GM23338 (cell line): ENCODE measurements around the gene DOLPP1. TPM values are rescaled to one million over a fixed set of nuclear protein-coding genes. Genes with fewer than 3 reads are reported as not detected.

Source experiments
- ATAC-seq: fragments of 200-7000 bp; cut with Tn5 transposase; 3 replicates; pipeline ENCODE4 v1.9.1; 2020
- DNase-seq: peaks from one replicate; pipeline ENCODE4 v3.0.0-alpha.2; 2015; ENCODE audit warnings: low spot score
- H2AFZ ChIP-seq: fragments of 200-600 bp; sonication (generic); 2 replicates; pipeline ENCODE4 v1.8.0; 2016; ENCODE audit warnings: antibody characterized with exemption, mild to moderate bottlenecking, moderate library complexity
- H3F3A ChIP-seq: fragments of 200-600 bp; sonication (generic); replicated peaks from 2 replicates; pipeline ENCODE4 v1.8.0; 2017; ENCODE audit warnings: antibody characterized with exemption, mixed run types, low read depth
- H3K27ac ChIP-seq: fragments of 200-600 bp; sonication (generic); 2 replicates; pipeline ENCODE4 v1.6.1; 2016; ENCODE audit warnings: low read depth
- H3K27me3 ChIP-seq: fragments of 200-600 bp; sonication (generic); 2 replicates; pipeline ENCODE4 v1.8.0; 2016; ENCODE audit warnings: mild to moderate bottlenecking, mixed run types, moderate library complexity; ENCODE audit not compliant: insufficient read depth
- H3K36me3 ChIP-seq: fragments of 200-600 bp; sonication (generic); 2 replicates; pipeline ENCODE4 v1.8.0; 2016; ENCODE audit warnings: mild to moderate bottlenecking; ENCODE audit not compliant: insufficient read depth
- H3K4me1 ChIP-seq: fragments of 200-600 bp; sonication (generic); 2 replicates; pipeline ENCODE4 v1.8.0; 2016; ENCODE audit warnings: mild to moderate bottlenecking, moderate library complexity; ENCODE audit not compliant: insufficient read depth
- H3K4me2 ChIP-seq: fragments of 200-600 bp; sonication (generic); 2 replicates; pipeline ENCODE4 v1.7.1; 2017; ENCODE audit warnings: mixed run types
- H3K4me3 ChIP-seq: fragments of 200-600 bp; sonication (generic); 2 replicates; pipeline ENCODE4 v1.6.1; 2016; ENCODE audit warnings: mixed run types
- H3K79me2 ChIP-seq: fragments of 200-600 bp; sonication (generic); replicated peaks from 2 replicates; pipeline ENCODE4 v1.8.0; 2017; ENCODE audit warnings: mild to moderate bottlenecking; ENCODE audit not compliant: insufficient read depth
- H3K9me2 ChIP-seq: fragments of 200-600 bp; sonication (generic); 2 replicates; pipeline ENCODE4 v1.8.0; 2017; ENCODE audit not compliant: insufficient read depth
- H4K20me1 ChIP-seq: fragments of 200-600 bp; sonication (generic); replicated peaks from 2 replicates; pipeline ENCODE4 v1.8.0; 2017; ENCODE audit warnings: mild to moderate bottlenecking; ENCODE audit not compliant: insufficient read depth
- H3K27ac Mint-ChIP-seq: 2 replicates; pipeline ENCODE4 v1.8.0; 2020; ENCODE audit warnings: inconsistent platforms, mild to moderate bottlenecking, moderate library complexity, mixed read lengths
- H3K27me3 Mint-ChIP-seq: 3 replicates; pipeline ENCODE4 v1.8.0; 2022; ENCODE audit warnings: low read depth, mild to moderate bottlenecking, moderate library complexity, mixed read lengths, inconsistent platforms; ENCODE audit not compliant: insufficient read depth, poor library complexity
- H3K36me3 Mint-ChIP-seq: 3 replicates; pipeline ENCODE4 v1.8.0; 2021; ENCODE audit warnings: low read depth, mild to moderate bottlenecking, inconsistent platforms, moderate library complexity, mixed read lengths
- H3K4me1 Mint-ChIP-seq: 3 replicates; pipeline ENCODE4 v1.8.0; 2020; ENCODE audit warnings: mild to moderate bottlenecking, inconsistent platforms, mixed read lengths
- H3K4me3 Mint-ChIP-seq: 3 replicates; pipeline ENCODE4 v1.8.0; 2021; ENCODE audit warnings: moderate library complexity, mild to moderate bottlenecking, inconsistent platforms, mixed read lengths
- H3K9me3 Mint-ChIP-seq: 3 replicates; pipeline ENCODE4 v1.8.0; 2020; ENCODE audit warnings: moderate library complexity, mild to moderate bottlenecking, inconsistent platforms, mixed read lengths
- CREB1 ChIP-seq: fragments of 250-450 bp; sonication (Bioruptor Pico); IDR thresholded peaks from 2 replicates; pipeline ENCODE4 v1.5.0; 2020; ENCODE audit warnings: low read depth, mild to moderate bottlenecking, moderate library complexity
- EZH2 ChIP-seq: fragments of 200-600 bp; sonication (generic); IDR thresholded peaks from one replicate; pipeline ENCODE4 v1.8.0; 2017; ENCODE audit warnings: antibody characterized with exemption, mild to moderate bottlenecking, low read depth; ENCODE audit not compliant: unreplicated experiment
- EZH2phosphoT487 ChIP-seq: fragments of 200-600 bp; sonication (generic); IDR thresholded peaks from one replicate; pipeline ENCODE4 v1.8.1; 2018; ENCODE audit warnings: antibody characterized with exemption; ENCODE audit not compliant: unreplicated experiment
- NANOG ChIP-seq: IDR thresholded peaks from 2 replicates; pipeline ENCODE4 v1.6.1; 2016; ENCODE audit warnings: antibody characterized with exemption, borderline replicate concordance
- polyA plus RNA-seq: library from polyadenylated mRNA; unstranded; fragments of >200 nt; fragmentation: Nextera tagmentation; extraction: Ambion mirVana; gene quantifications from 2 replicates; pipeline ENCODE4 v1.2.1, GENCODE V29; 2016
- total RNA-seq: library from RNA; depleted of rRNA; stranded (reverse); fragments of >200 nt; shearing (Covaris generic); gene quantifications from 2 replicates; pipeline ENCODE4 v1.2.3, GENCODE V29; 2014
- TF ChIP-seq, protein P1 (sequence below), 2 experiments: fragments of 200-600 bp in 1 of 2; sonication (generic) in 1 of 2; conservative IDR thresholded peaks; 2 replicates each; pipeline versions ENCODE4 v1.5.1 to v1.6.1; 2016 to 2017; ENCODE audit warnings: antibody characterized with exemption in 2 of 2, low read depth in 2 of 2, mild to moderate bottlenecking in 2 of 2, moderate library complexity in 1 of 2
- TF ChIP-seq, protein P2 (sequence below): IDR thresholded peaks from one replicate; pipeline ENCODE4 v1.6.1; 2018; ENCODE audit warnings: antibody characterized with exemption; ENCODE audit not compliant: unreplicated experiment
- TF ChIP-seq, protein P3 (sequence below): fragments of 250-450 bp; sonication (Bioruptor Pico); IDR thresholded peaks from 2 replicates; pipeline ENCODE4 v1.5.0; 2020; ENCODE audit warnings: mild to moderate bottlenecking, moderate library complexity

DOLPP1 gene
- total and polyA plus RNA-seq, 2 experiments from 2014 or later = 23.3 to 31.9 TPM

DNA sequence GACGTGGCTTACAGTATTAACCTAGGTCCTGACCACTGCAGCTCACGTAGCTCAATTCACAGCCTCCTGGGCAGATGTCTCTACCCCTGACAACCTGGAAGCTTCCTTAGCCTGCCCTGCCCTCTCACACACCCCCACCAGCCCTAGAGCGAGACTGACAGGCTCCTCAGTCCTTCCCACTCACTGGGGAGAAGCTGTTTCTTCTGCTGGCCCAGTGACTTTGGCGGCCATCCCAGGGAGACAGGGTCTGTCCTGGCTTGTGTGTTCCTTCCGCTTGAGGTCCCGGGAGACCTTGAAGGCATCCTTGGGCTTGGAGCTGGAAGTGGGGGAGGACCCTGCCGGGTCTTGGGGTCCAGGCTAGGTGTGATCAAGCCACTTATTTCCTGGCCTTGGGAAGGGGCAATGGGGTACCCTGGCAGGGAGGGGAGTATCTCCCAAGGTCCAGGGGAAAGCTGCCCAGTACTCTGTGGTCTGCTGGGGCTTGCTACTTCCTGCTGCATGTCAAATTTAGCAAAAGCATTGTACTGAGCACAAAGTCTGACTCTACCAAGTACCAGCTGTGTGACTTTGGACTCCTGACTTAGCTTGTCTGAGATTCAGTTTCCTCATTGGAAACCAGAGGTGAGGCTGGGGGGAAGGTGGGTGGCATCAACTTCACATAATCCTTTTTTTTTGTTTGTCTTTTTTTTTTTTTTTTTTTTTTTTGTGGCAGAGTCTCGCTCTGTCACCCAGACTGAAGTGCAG lies 42.6 kb upstream of the DOLPP1 start (continued):
- TF ChIP-seq, protein P1, sequence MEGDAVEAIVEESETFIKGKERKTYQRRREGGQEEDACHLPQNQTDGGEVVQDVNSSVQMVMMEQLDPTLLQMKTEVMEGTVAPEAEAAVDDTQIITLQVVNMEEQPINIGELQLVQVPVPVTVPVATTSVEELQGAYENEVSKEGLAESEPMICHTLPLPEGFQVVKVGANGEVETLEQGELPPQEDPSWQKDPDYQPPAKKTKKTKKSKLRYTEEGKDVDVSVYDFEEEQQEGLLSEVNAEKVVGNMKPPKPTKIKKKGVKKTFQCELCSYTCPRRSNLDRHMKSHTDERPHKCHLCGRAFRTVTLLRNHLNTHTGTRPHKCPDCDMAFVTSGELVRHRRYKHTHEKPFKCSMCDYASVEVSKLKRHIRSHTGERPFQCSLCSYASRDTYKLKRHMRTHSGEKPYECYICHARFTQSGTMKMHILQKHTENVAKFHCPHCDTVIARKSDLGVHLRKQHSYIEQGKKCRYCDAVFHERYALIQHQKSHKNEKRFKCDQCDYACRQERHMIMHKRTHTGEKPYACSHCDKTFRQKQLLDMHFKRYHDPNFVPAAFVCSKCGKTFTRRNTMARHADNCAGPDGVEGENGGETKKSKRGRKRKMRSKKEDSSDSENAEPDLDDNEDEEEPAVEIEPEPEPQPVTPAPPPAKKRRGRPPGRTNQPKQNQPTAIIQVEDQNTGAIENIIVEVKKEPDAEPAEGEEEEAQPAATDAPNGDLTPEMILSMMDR (conservative IDR thresholded peaks at IDR 0.05; ENCODE audit: low read depth in 2 of 2) = no peak
- no peak for TF ChIP-seq EZH2
- no peak for TF ChIP-seq EZH2phosphoT487
- TF ChIP-seq, protein P2, sequence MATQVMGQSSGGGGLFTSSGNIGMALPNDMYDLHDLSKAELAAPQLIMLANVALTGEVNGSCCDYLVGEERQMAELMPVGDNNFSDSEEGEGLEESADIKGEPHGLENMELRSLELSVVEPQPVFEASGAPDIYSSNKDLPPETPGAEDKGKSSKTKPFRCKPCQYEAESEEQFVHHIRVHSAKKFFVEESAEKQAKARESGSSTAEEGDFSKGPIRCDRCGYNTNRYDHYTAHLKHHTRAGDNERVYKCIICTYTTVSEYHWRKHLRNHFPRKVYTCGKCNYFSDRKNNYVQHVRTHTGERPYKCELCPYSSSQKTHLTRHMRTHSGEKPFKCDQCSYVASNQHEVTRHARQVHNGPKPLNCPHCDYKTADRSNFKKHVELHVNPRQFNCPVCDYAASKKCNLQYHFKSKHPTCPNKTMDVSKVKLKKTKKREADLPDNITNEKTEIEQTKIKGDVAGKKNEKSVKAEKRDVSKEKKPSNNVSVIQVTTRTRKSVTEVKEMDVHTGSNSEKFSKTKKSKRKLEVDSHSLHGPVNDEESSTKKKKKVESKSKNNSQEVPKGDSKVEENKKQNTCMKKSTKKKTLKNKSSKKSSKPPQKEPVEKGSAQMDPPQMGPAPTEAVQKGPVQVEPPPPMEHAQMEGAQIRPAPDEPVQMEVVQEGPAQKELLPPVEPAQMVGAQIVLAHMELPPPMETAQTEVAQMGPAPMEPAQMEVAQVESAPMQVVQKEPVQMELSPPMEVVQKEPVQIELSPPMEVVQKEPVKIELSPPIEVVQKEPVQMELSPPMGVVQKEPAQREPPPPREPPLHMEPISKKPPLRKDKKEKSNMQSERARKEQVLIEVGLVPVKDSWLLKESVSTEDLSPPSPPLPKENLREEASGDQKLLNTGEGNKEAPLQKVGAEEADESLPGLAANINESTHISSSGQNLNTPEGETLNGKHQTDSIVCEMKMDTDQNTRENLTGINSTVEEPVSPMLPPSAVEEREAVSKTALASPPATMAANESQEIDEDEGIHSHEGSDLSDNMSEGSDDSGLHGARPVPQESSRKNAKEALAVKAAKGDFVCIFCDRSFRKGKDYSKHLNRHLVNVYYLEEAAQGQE = no peak
- TF ChIP-seq NANOG = no peak

DNA sequence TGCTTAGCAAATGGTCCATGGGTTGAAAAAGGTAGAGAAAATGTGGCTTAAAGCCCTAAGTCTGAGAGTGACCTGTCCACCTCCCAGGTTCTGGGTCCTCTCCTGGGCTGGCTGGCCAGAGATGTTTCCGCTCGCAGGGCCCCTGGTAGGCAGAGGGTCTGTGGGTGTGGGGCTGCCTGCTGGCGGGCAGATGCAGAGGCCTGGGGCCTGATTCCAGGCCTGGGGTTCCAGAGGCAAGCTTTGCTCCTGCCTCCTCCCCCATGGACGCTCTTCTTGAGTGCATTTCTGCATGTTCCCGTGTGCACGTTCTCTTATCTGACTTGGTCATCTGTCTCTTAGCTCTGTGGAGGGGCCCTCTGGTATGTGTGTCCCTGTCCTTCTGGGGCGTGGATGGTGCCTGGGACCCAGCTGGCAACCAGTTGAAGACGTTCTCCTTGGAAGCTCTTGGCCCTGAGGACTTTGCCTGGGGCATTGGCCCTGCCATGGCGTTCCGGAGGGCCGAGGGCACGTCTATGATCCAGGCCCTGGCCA lies 40.7 kb upstream of the DOLPP1 start:
- ATAC-seq = no peak
- H4K20me1 ChIP-seq = peaks cover 4% of the 10 kb centered on the region; the same call in 1 of the 2 replicates
- no peak overlapping the region for H3K4me3 Mint-ChIP-seq
- H3K27me3 Mint-ChIP-seq = peaks cover 9% of the 10 kb centered on the region
- no peak overlapping the region for H3K4me2 ChIP-seq
- H3K4me3 ChIP-seq = no peak overlapping the region
- H3K9me2 ChIP-seq = no peaks in the 10 kb centered on the region
- H3K27me3 ChIP-seq = no peaks in the 10 kb centered on the region
- no peaks in the 10 kb centered on the region for H3K4me1 ChIP-seq
- H3K9me3 Mint-ChIP-seq = no peaks in the 10 kb centered on the region
- H3K27ac Mint-ChIP-seq = no peak overlapping the region
- no peak for DNase-seq
- H3K36me3 Mint-ChIP-seq = peaks cover 28% of the 10 kb centered on the region
- H3K4me1 Mint-ChIP-seq = peaks cover 8% of the 10 kb centered on the region
- no peak overlapping the region for H2AFZ ChIP-seq
- peaks cover 30% of the 10 kb centered on the region for H3K79me2 ChIP-seq
- H3F3A ChIP-seq = 0 out of 2 replicates have a peak, but pooled peaks cover 2% of the 10 kb centered on the region
- no peak overlapping the region for H3K27ac ChIP-seq
- 0 out of 2 replicates have a peak, but pooled peaks cover 6% of the 10 kb centered on the region for H3K36me3 ChIP-seq
- TF ChIP-seq, protein P3, sequence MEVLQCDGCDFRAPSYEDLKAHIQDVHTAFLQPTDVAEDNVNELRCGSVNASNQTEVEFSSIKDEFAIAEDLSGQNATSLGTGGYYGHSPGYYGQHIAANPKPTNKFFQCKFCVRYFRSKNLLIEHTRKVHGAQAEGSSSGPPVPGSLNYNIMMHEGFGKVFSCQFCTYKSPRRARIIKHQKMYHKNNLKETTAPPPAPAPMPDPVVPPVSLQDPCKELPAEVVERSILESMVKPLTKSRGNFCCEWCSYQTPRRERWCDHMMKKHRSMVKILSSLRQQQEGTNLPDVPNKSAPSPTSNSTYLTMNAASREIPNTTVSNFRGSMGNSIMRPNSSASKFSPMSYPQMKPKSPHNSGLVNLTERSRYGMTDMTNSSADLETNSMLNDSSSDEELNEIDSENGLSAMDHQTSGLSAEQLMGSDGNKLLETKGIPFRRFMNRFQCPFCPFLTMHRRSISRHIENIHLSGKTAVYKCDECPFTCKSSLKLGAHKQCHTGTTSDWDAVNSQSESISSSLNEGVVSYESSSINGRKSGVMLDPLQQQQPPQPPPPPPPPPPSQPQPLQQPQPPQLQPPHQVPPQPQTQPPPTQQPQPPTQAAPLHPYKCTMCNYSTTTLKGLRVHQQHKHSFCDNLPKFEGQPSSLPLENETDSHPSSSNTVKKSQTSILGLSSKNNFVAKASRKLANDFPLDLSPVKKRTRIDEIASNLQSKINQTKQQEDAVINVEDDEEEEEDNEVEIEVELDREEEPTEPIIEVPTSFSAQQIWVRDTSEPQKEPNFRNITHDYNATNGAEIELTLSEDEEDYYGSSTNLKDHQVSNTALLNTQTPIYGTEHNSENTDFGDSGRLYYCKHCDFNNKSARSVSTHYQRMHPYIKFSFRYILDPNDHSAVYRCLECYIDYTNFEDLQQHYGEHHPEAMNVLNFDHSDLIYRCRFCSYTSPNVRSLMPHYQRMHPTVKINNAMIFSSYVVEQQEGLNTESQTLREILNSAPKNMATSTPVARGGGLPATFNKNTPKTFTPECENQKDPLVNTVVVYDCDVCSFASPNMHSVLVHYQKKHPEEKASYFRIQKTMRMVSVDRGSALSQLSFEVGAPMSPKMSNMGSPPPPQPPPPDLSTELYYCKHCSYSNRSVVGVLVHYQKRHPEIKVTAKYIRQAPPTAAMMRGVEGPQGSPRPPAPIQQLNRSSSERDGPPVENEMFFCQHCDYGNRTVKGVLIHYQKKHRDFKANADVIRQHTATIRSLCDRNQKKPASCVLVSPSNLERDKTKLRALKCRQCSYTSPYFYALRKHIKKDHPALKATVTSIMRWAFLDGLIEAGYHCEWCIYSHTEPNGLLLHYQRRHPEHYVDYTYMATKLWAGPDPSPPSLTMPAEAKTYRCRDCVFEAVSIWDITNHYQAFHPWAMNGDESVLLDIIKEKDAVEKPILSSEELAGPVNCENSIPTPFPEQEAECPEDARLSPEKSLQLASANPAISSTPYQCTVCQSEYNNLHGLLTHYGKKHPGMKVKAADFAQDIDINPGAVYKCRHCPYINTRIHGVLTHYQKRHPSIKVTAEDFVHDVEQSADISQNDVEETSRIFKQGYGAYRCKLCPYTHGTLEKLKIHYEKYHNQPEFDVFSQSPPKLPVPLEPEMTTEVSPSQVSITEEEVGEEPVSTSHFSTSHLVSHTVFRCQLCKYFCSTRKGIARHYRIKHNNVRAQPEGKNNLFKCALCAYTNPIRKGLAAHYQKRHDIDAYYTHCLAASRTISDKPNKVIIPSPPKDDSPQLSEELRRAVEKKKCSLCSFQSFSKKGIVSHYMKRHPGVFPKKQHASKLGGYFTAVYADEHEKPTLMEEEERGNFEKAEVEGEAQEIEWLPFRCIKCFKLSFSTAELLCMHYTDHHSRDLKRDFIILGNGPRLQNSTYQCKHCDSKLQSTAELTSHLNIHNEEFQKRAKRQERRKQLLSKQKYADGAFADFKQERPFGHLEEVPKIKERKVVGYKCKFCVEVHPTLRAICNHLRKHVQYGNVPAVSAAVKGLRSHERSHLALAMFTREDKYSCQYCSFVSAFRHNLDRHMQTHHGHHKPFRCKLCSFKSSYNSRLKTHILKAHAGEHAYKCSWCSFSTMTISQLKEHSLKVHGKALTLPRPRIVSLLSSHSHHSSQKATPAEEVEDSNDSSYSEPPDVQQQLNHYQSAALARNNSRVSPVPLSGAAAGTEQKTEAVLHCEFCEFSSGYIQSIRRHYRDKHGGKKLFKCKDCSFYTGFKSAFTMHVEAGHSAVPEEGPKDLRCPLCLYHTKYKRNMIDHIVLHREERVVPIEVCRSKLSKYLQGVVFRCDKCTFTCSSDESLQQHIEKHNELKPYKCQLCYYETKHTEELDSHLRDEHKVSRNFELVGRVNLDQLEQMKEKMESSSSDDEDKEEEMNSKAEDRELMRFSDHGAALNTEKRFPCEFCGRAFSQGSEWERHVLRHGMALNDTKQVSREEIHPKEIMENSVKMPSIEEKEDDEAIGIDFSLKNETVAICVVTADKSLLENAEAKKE (CRISPR knock-in tag) = no peak
- TF ChIP-seq, protein P1 (conservative IDR thresholded peaks at IDR 0.05; ENCODE audit: low read depth in 2 of 2) = no peak
- TF ChIP-seq NANOG = no peak
- no peak for TF ChIP-seq CREB1
